Liver (tissue), 9 donors: ENCODE data around the gene PELI2. TPM values are rescaled to one million over a fixed set of nuclear protein-coding genes. Genes with fewer than 3 reads are reported as not detected.

Experiments used
- DNase-seq: peaks from one replicate; pipeline ENCODE4 v3.0.0-alpha.2; 2017; ENCODE audit warnings: low spot score
- H3K27ac ChIP-seq, 2 donors: one replicate each; pipeline ENCODE4 v1.7.0; 2013; ENCODE audit warnings: inconsistent platforms in 2 of 2, low read length in 2 of 2, control low read depth in 1 of 2, low read depth in 1 of 2, mild to moderate bottlenecking in 1 of 2
- H3K27me3 ChIP-seq, 4 donors: one replicate each; pipeline versions ENCODE4 v1.6.1 to v1.7.0; 2013; ENCODE audit warnings: low read length in 3 of 4, inconsistent platforms in 1 of 4, mild to moderate bottlenecking in 1 of 4, moderate library complexity in 1 of 4; ENCODE audit not compliant: control insufficient read depth in 4 of 4, insufficient read depth in 4 of 4
- H3K36me3 ChIP-seq, 4 donors: one replicate each; pipeline versions ENCODE4 v1.6.1 to v1.7.0; 2013; ENCODE audit warnings: low read length in 3 of 4, mild to moderate bottlenecking in 3 of 4, low read depth in 1 of 4, moderate library complexity in 1 of 4; ENCODE audit not compliant: control insufficient read depth in 4 of 4, insufficient read depth in 3 of 4
- H3K4me1 ChIP-seq, 4 donors: one replicate each; pipeline versions ENCODE4 v1.6.1 to v1.7.0; 2013; ENCODE audit warnings: low read length in 3 of 4, mild to moderate bottlenecking in 3 of 4, moderate library complexity in 1 of 4; ENCODE audit not compliant: control insufficient read depth in 4 of 4, insufficient read depth in 4 of 4
- H3K4me3 ChIP-seq, 3 donors: one replicate each; pipeline versions ENCODE4 v1.6.1 to v1.7.0; 2013; ENCODE audit warnings: low read length in 3 of 3, control low read depth in 1 of 3, low read depth in 1 of 3, mild to moderate bottlenecking in 1 of 3
- H3K9ac ChIP-seq, 2 donors: one replicate each; pipeline ENCODE4 v1.7.0; 2013; ENCODE audit warnings: low read length in 2 of 2, mild to moderate bottlenecking in 2 of 2, moderate library complexity in 2 of 2, control low read depth in 1 of 2, low read depth in 1 of 2
- H3K9me3 ChIP-seq, 4 donors: one replicate each; pipeline versions ENCODE4 v1.6.1 to v1.7.0; 2013; ENCODE audit warnings: low read length in 3 of 4; ENCODE audit not compliant: control insufficient read depth in 4 of 4
- EGR1 ChIP-seq, 2 donors: IDR thresholded peaks; 2 replicates each; pipeline ENCODE4 v1.6.1; 2016 to 2018; ENCODE audit warnings: antibody characterized with exemption in 2 of 2, low read depth in 2 of 2
- FOXA1 ChIP-seq: IDR thresholded peaks from 2 replicates; pipeline ENCODE4 v1.6.1; 2016; ENCODE audit warnings: antibody characterized with exemption
- FOXA2 ChIP-seq: IDR thresholded peaks from 2 replicates; pipeline ENCODE4 v1.6.1; 2016; ENCODE audit warnings: antibody characterized with exemption
- GABPA ChIP-seq, 2 donors: IDR thresholded peaks in 1 of 2; conservative IDR thresholded peaks in 1 of 2; 2 replicates each; pipeline ENCODE4 v1.6.1; 2016; ENCODE audit warnings: antibody characterized with exemption in 2 of 2, mild to moderate bottlenecking in 1 of 2, moderate library complexity in 1 of 2
- HNF4A ChIP-seq, 2 donors: conservative IDR thresholded peaks; 2 replicates each; pipeline ENCODE4 v1.6.1; 2016; ENCODE audit warnings: antibody characterized with exemption in 2 of 2, mild to moderate bottlenecking in 2 of 2
- HNF4G ChIP-seq: IDR thresholded peaks from 2 replicates; pipeline ENCODE4 v1.6.1; 2016; ENCODE audit warnings: antibody characterized with exemption
- JUND ChIP-seq, 2 donors: IDR thresholded peaks; 2 replicates each; pipeline ENCODE4 v1.6.1; 2016; ENCODE audit warnings: antibody characterized with exemption in 2 of 2
- NR2F2 ChIP-seq: IDR thresholded peaks from 2 replicates; pipeline ENCODE4 v1.6.1; 2016; ENCODE audit warnings: antibody characterized with exemption
- RAD21 ChIP-seq, 2 donors: IDR thresholded peaks; 2 replicates each; pipeline ENCODE4 v1.6.1; 2016; ENCODE audit warnings: antibody characterized with exemption in 2 of 2, mild to moderate bottlenecking in 2 of 2
- RXRA ChIP-seq, 2 donors: IDR thresholded peaks; 2 replicates each; pipeline ENCODE4 v1.6.1; 2017 to 2018; ENCODE audit warnings: antibody characterized with exemption in 2 of 2, mild to moderate bottlenecking in 1 of 2
- SP1 ChIP-seq: IDR thresholded peaks from 2 replicates; pipeline ENCODE4 v1.6.1; 2018; ENCODE audit warnings: antibody characterized with exemption, mild to moderate bottlenecking
- TAF1 ChIP-seq: conservative IDR thresholded peaks from 2 replicates; pipeline ENCODE4 v1.6.1; 2016; ENCODE audit warnings: antibody characterized with exemption, mild to moderate bottlenecking
- YY1 ChIP-seq: IDR thresholded peaks from 2 replicates; pipeline ENCODE4 v1.6.1; 2016; ENCODE audit warnings: antibody characterized with exemption, mild to moderate bottlenecking
- WGBS: extraction: QIAGEN DNeasy Blood & Tissue Kit; methylation state at CpG from one replicate; pipeline ENCODE4 v1.1.7; 2013; 5-methylcytosine and 5-hydroxymethylcytosine counted together
- polyA plus RNA-seq, 2 donors: library from polyadenylated mRNA; stranded (reverse) in 1 of 2; unstranded in 1 of 2; fragments of 200-250 nt in 1 of 2; fragments of >200 nt in 1 of 2; fragmentation: Nextera tagmentation in 1 of 2; extraction: Ambion mirVana in 1 of 2; gene quantifications; one replicate each; pipeline versions ENCODE4 v1.2.1 to v1.2.3, GENCODE V29; 2013 to 2015
- total RNA-seq, 2 donors: library from RNA; depleted of rRNA; stranded (reverse); fragments of >200 nt; gene quantifications; one replicate each; pipeline ENCODE4 v1.2.3, GENCODE V29; 2014
- TF ChIP-seq, protein P1 (sequence below): fragments of 150-350 bp; IDR thresholded peaks from 2 replicates; pipeline ENCODE4 v1.5.1; 2017; ENCODE audit warnings: improper control_type of control experiment, low read depth, low read length; ENCODE audit not compliant: missing input control
- TF ChIP-seq, protein P2 (sequence below): IDR thresholded peaks from 2 replicates; pipeline ENCODE4 v1.6.1; 2016; ENCODE audit warnings: antibody characterized with exemption, mild to moderate bottlenecking
- TF ChIP-seq, protein P3 (sequence below): IDR thresholded peaks from 2 replicates; pipeline ENCODE4 v1.6.1; 2016; ENCODE audit warnings: antibody characterized with exemption
- TF ChIP-seq, protein P4 (sequence below): IDR thresholded peaks from 2 replicates; pipeline ENCODE4 v1.6.1; 2016; ENCODE audit warnings: antibody characterized with exemption
- TF ChIP-seq, protein P5 (sequence below): IDR thresholded peaks from 2 replicates; pipeline ENCODE4 v1.6.1; 2016; ENCODE audit warnings: antibody characterized with exemption
- donor health status: healthy.
- donor health status: healthy.
- donor health status: healthy.
- donor health status: healthy.
- donor health status: healthy.

Gene PELI2
- total and polyA plus RNA-seq, 4 donors, result 0.68 to 2.9 (median 1.2) TPM

DNA sequence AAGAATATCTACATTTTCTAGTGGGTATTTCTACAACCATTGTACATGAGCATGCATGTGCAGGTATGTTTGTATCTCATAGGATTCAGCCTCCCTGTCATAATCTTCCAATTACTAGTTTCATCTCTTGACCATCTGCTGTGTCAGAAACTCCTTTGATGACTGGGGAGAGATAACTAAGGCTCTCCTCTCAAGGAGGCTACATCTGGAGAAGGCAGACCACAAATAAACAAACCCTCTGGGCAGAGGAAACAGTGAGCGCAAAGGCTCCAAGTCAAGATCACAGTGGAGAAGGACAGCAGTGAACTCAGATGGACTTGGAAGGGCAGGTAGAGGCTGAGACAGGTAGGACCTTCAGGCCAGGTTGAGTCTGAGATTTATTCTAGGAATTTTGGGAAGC is 166.4 kb downstream of the PELI2 start:
- no peak for TF ChIP-seq GABPA (IDR thresholded peaks at IDR 0.05 in 1 of 2, conservative IDR thresholded peaks at IDR 0.05 in 1 of 2)
- no peak for TF ChIP-seq YY1
- TF ChIP-seq FOXA1, result no peak
- TF ChIP-seq RXRA (IDR thresholded peaks at IDR 0.05), result no peak
- TF ChIP-seq HNF4A (conservative IDR thresholded peaks at IDR 0.05), result no peak
- Histone ChIP-seq H3K4me3 (no peak overlapping the region), H3K4me1 (no peaks in the 10 kb centered on the region), H3K36me3 (no peaks in the 10 kb centered on the region), H3K9me3 (no peaks in the 10 kb centered on the region), H3K27ac (no peak overlapping the region), H3K27me3 (no peaks in the 10 kb centered on the region), H3K9ac (no peak overlapping the region)
- DNase-seq, result no peak
- 97% methylated on average over 1 of the region's 1 CpG for WGBS

DNA sequence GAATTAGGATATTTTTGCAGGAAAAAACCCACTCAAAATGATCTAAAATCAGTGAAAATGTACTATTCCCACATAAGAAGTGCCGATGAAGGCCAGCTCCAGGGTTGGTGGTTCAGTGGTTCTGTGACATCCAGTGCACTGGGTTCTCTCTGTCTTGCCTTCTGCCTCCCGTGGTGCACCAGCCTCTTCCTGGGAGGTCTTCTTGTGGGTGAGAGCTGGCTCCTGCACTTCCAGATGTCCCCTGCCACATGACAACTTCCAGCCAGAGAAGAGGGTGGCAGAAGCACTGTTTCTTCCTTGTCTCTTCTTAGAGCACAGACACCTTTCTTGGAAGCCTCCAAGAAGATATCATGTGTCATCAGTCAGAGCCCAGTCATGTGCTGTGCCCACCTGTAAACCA is 170.9 kb downstream of the PELI2 start:
- Histone ChIP-seq H3K27ac (no peak overlapping the region), H3K9ac (no peak overlapping the region), H3K4me3 (no peak overlapping the region), H3K4me1 (no peaks in the 10 kb centered on the region), H3K27me3 (no peaks in the 10 kb centered on the region), H3K9me3 (no peaks in the 10 kb centered on the region), H3K36me3 (peaks cover 0 to 2% (median 0%) of the 10 kb centered on the region in 4 donors)
- WGBS, result 94% methylated on average over 2 of the region's 2 CpGs
- TF ChIP-seq, protein P1, sequence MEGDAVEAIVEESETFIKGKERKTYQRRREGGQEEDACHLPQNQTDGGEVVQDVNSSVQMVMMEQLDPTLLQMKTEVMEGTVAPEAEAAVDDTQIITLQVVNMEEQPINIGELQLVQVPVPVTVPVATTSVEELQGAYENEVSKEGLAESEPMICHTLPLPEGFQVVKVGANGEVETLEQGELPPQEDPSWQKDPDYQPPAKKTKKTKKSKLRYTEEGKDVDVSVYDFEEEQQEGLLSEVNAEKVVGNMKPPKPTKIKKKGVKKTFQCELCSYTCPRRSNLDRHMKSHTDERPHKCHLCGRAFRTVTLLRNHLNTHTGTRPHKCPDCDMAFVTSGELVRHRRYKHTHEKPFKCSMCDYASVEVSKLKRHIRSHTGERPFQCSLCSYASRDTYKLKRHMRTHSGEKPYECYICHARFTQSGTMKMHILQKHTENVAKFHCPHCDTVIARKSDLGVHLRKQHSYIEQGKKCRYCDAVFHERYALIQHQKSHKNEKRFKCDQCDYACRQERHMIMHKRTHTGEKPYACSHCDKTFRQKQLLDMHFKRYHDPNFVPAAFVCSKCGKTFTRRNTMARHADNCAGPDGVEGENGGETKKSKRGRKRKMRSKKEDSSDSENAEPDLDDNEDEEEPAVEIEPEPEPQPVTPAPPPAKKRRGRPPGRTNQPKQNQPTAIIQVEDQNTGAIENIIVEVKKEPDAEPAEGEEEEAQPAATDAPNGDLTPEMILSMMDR, result no peak
- TF ChIP-seq FOXA1 (no peak), HNF4G (no peak), YY1 (no peak), FOXA2 (no peak), SP1 (no peak), NR2F2 (no peak), GABPA (IDR thresholded peaks at IDR 0.05 in 1 of 2, conservative IDR thresholded peaks at IDR 0.05 in 1 of 2) (no peak), TAF1 (no peak), RXRA (IDR thresholded peaks at IDR 0.05) (no peak), HNF4A (conservative IDR thresholded peaks at IDR 0.05) (no peak), RAD21 (IDR thresholded peaks at IDR 0.05) (no peak), JUND (IDR thresholded peaks at IDR 0.05) (no peak), EGR1 (IDR thresholded peaks at IDR 0.05; ENCODE audit: low read depth in 2 of 2) (no peak)
- TF ChIP-seq, protein P2, sequence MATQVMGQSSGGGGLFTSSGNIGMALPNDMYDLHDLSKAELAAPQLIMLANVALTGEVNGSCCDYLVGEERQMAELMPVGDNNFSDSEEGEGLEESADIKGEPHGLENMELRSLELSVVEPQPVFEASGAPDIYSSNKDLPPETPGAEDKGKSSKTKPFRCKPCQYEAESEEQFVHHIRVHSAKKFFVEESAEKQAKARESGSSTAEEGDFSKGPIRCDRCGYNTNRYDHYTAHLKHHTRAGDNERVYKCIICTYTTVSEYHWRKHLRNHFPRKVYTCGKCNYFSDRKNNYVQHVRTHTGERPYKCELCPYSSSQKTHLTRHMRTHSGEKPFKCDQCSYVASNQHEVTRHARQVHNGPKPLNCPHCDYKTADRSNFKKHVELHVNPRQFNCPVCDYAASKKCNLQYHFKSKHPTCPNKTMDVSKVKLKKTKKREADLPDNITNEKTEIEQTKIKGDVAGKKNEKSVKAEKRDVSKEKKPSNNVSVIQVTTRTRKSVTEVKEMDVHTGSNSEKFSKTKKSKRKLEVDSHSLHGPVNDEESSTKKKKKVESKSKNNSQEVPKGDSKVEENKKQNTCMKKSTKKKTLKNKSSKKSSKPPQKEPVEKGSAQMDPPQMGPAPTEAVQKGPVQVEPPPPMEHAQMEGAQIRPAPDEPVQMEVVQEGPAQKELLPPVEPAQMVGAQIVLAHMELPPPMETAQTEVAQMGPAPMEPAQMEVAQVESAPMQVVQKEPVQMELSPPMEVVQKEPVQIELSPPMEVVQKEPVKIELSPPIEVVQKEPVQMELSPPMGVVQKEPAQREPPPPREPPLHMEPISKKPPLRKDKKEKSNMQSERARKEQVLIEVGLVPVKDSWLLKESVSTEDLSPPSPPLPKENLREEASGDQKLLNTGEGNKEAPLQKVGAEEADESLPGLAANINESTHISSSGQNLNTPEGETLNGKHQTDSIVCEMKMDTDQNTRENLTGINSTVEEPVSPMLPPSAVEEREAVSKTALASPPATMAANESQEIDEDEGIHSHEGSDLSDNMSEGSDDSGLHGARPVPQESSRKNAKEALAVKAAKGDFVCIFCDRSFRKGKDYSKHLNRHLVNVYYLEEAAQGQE, result no peak
- TF ChIP-seq, protein P3, sequence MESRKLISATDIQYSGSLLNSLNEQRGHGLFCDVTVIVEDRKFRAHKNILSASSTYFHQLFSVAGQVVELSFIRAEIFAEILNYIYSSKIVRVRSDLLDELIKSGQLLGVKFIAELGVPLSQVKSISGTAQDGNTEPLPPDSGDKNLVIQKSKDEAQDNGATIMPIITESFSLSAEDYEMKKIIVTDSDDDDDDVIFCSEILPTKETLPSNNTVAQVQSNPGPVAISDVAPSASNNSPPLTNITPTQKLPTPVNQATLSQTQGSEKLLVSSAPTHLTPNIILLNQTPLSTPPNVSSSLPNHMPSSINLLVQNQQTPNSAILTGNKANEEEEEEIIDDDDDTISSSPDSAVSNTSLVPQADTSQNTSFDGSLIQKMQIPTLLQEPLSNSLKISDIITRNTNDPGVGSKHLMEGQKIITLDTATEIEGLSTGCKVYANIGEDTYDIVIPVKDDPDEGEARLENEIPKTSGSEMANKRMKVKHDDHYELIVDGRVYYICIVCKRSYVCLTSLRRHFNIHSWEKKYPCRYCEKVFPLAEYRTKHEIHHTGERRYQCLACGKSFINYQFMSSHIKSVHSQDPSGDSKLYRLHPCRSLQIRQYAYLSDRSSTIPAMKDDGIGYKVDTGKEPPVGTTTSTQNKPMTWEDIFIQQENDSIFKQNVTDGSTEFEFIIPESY, result no peak
- TF ChIP-seq, protein P4, sequence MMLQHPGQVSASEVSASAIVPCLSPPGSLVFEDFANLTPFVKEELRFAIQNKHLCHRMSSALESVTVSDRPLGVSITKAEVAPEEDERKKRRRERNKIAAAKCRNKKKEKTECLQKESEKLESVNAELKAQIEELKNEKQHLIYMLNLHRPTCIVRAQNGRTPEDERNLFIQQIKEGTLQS, result no peak
- TF ChIP-seq, protein P5, sequence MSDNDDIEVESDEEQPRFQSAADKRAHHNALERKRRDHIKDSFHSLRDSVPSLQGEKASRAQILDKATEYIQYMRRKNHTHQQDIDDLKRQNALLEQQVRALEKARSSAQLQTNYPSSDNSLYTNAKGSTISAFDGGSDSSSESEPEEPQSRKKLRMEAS, result no peak
- DNase-seq, result no peak
